Measurements from ENCODE around the gene RGS3. TPM values are rescaled to one million over a fixed set of nuclear protein-coding genes. Genes with fewer than 3 reads are reported as not detected.

RGS3 gene
- total and polyA plus RNA-seq, 2 experiments from 2014 or later = 44.5 to 48.6 TPM

DNA sequence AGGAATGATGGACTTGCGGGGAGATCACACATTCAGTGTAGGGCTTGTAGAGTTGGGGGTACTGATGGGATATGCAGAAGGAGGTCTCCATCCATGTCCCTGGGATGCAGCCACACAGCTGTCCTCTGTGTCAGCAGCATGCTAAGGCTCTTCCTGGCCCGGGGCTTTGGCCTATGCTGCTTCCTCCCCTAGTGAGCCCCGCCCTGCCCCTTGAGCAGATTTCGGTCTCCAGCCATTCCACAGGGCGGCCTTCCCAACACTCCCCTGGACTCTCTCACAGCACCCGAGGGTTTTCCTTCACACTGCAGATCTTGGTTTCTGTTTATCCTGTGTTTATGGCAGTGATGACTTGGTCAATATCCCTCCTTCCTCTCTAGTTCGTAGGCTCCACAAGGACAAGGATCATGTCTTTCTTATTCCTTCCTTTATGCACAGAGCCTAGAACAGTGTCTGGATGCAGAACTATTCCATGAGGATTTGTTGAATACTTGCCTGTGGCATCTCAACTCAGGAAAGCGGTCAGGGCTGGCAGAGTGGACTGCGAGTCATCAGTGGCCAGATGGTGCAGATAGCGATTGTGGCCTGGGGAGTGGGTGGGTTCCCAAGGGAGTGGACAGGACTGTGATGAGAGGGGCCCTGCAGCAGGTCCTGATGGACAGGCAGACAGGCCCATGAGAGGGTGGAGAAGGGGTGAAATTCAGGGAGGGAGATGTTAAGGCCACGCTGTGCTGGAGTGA lies 114.2 kb downstream of the RGS3 start:
- Histone ChIP-seq H3K36me3 (ENCODE audit: low read depth) (no peaks in the 10 kb centered on the region), H3K27me3 (replicated peaks; ENCODE audit: insufficient read depth) (no peaks in the 10 kb centered on the region), H3K79me2 (ENCODE audit: insufficient read depth) (peaks cover 49% of the 10 kb centered on the region), H4K20me1 (ENCODE audit: insufficient read depth) (no peaks in the 10 kb centered on the region), H3K9me3 (ENCODE audit: low read depth) (no peaks in the 10 kb centered on the region), H2AFZ (no peak overlapping the region), H3F3A (ENCODE audit: insufficient read depth) (peaks cover 37% of the 10 kb centered on the region), H3K27ac (peak overlapping the region; percentile 81), H3K9ac (peak overlapping the region; percentile 36; the same call in 1 of the 2 replicates), H3K4me3 (0 out of 2 replicates have a peak overlapping the region, but pooled peaks have one; percentile 5), H3K9me2 (ENCODE audit: insufficient read depth) (no peaks in the 10 kb centered on the region), H3K4me2 (ENCODE audit: unreplicated experiment) (peak overlapping the region; percentile 48), H3K4me1 (ENCODE audit: insufficient read depth) (peaks cover 65% of the 10 kb centered on the region)
- in situ Hi-C loops (cut with MboI) = no loop called here
- peak; percentile 84 for DNase-seq
- 30 to 32% methylated on average over 11 of the region's 11 CpGs for WGBS, 2 experiments (ENCODE audit: low coverage in 1 of 2, low lambda C conversion rate in 2 of 2, missing lambda C conversion rate in 2 of 2)
- TF ChIP-seq EZH2phosphoT487 (IDR thresholded peaks at IDR 0.05; ENCODE audit: insufficient read depth, low read depth) = no peak
- TF ChIP-seq EZH2 (IDR thresholded peaks at IDR 0.05; ENCODE audit: insufficient read depth, poor library complexity, severe bottlenecking) = no peak

DNA sequence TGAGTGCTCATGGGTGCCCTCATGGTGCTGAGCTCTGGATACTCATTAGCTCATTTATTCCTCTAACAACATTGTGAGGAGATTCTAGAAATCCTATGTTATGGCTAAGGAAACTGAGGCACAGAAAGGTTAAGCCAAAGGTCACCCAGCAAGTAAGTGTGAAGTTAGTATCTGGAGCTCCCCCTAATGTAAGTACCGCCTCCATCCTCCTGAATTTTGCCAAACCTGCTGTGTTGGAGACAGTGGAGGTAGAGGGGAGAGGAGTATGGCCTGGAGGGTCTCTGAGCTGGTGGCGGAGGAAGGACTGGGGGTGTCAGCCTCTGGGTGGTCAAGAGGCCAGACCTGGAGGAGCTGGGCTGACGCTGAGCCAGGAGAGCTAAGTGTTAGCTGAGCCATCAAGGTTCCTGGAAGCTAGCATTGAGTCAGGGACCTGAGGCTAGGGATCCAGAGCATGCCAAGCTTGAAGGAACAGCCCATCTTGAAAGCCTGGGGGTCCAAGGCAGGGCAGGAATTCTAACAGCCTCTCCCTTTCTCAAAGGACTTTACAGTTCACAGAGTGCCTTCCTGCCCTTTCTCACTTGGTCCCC lies 114.8 kb downstream of the RGS3 start:
- TF ChIP-seq EZH2phosphoT487 (IDR thresholded peaks at IDR 0.05; ENCODE audit: insufficient read depth, low read depth) (no peak), EZH2 (IDR thresholded peaks at IDR 0.05; ENCODE audit: insufficient read depth, poor library complexity, severe bottlenecking) (no peak)
- Histone ChIP-seq H3K4me1 (ENCODE audit: insufficient read depth) (peaks cover 65% of the 10 kb centered on the region), H3K27ac (peak overlapping the region; percentile 81), H3K9me2 (ENCODE audit: insufficient read depth) (no peaks in the 10 kb centered on the region), H3K4me2 (ENCODE audit: unreplicated experiment) (peak overlapping the region; percentile 48), H3K9ac (peak overlapping the region; percentile 36; the same call in 1 of the 2 replicates), H4K20me1 (ENCODE audit: insufficient read depth) (no peaks in the 10 kb centered on the region), H3K36me3 (ENCODE audit: low read depth) (no peaks in the 10 kb centered on the region), H3K4me3 (0 out of 2 replicates have a peak overlapping the region, but pooled peaks have one; percentile 5), H3F3A (ENCODE audit: insufficient read depth) (peaks cover 37% of the 10 kb centered on the region), H3K79me2 (ENCODE audit: insufficient read depth) (peaks cover 45% of the 10 kb centered on the region), H2AFZ (no peak overlapping the region), H3K9me3 (ENCODE audit: low read depth) (no peaks in the 10 kb centered on the region), H3K27me3 (replicated peaks; ENCODE audit: insufficient read depth) (no peaks in the 10 kb centered on the region)
- DNase-seq = peak; percentile 78
- in situ Hi-C loops (cut with MboI) = no loop called here
- WGBS, 2 experiments (ENCODE audit: low coverage in 1 of 2, low lambda C conversion rate in 2 of 2, missing lambda C conversion rate in 2 of 2) = 67 to 79% methylated on average over 3 of the region's 3 CpGs

DNA sequence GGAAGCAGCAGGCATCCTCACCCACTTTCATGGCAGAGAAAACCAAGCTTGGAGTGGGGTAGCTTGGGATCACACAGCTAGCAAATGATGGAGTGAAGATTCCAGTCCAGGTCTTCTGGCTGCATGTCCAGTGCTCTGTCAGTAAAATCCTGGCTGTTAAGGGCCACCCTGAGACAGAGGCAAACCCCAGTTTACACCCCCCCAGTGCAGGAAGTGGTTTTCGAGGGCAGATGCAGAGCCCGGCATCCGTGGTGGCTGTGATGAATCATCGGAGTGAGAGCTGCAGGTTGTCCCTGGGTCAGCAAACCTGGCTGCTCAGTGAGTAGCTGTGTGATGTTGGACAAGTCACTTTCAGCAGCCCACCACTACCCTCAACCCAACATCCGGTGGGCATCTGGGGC lies 115.4 kb downstream of the RGS3 start:
- in situ Hi-C loops (cut with MboI) = no loop called here
- Histone ChIP-seq H3K4me1 (ENCODE audit: insufficient read depth) (peaks cover 61% of the 10 kb centered on the region), H2AFZ (no peak overlapping the region), H3K27ac (peak overlapping the region; percentile 81), H3K9ac (peak overlapping the region; percentile 36; the same call in 1 of the 2 replicates), H3K79me2 (ENCODE audit: insufficient read depth) (peaks cover 40% of the 10 kb centered on the region), H3K9me3 (ENCODE audit: low read depth) (no peaks in the 10 kb centered on the region), H3K9me2 (ENCODE audit: insufficient read depth) (no peaks in the 10 kb centered on the region), H3K36me3 (ENCODE audit: low read depth) (no peaks in the 10 kb centered on the region), H3K27me3 (replicated peaks; ENCODE audit: insufficient read depth) (no peaks in the 10 kb centered on the region), H3K4me2 (ENCODE audit: unreplicated experiment) (peak overlapping the region; percentile 48), H3K4me3 (no peak overlapping the region), H3F3A (ENCODE audit: insufficient read depth) (peaks cover 37% of the 10 kb centered on the region), H4K20me1 (ENCODE audit: insufficient read depth) (no peaks in the 10 kb centered on the region)
- 0% methylated on average over 5 of the region's 5 CpGs for WGBS, 2 experiments (ENCODE audit: low coverage in 1 of 2, low lambda C conversion rate in 2 of 2, missing lambda C conversion rate in 2 of 2)
- DNase-seq = peak; percentile 96
- no peak for TF ChIP-seq EZH2 (IDR thresholded peaks at IDR 0.05; ENCODE audit: insufficient read depth, poor library complexity, severe bottlenecking)
- TF ChIP-seq EZH2phosphoT487 (IDR thresholded peaks at IDR 0.05; ENCODE audit: insufficient read depth, low read depth) = no peak

DNA sequence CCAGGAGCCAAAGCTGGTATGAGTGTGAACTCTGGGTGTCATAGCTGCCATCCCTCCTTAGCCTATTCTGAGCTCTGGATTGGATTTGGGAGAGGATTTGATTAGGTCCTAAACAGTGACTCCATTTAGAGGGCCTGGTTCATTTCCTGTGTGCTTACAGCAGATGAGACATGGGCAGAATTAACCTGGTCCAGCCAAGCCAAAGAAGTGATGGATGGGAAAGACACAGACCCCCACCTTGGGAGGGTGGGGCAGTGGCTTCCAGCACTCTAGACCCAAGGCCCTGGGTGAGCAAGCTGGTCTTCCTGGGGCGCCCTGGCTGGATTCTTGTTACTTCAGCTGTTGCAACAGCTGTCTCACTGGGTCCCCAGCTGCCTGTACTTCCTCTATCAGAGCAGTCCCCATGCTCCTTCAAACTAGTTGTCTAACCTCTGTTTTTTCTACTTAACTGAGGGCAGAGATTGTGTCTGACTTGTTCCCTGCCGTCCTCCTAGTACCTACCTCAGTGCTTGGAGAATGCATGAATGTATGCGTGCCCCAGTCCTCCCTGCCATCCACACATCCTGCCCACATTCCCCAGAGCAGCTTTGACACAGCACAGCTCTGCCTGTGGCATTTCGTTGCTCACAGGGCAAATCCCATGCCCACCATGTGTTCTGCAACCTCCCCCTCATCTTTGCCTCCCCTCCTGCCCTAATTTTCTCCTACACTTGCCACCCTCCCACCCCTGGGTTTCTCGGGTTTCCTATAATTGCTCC lies 115.9 kb downstream of the RGS3 start:
- H3K9ac ChIP-seq = no peak overlapping the region
- no peaks in the 10 kb centered on the region for H3K27me3 ChIP-seq (replicated peaks; ENCODE audit: insufficient read depth)
- H3K4me2 ChIP-seq (ENCODE audit: unreplicated experiment) = peak overlapping the region; percentile 33
- WGBS, 2 experiments (ENCODE audit: low coverage in 1 of 2, low lambda C conversion rate in 2 of 2, missing lambda C conversion rate in 2 of 2) = 76 to 81% methylated on average over 5 of the region's 5 CpGs
- no peaks in the 10 kb centered on the region for H4K20me1 ChIP-seq (ENCODE audit: insufficient read depth)
- no peak overlapping the region for H3K4me3 ChIP-seq
- no peak overlapping the region for H2AFZ ChIP-seq
- in situ Hi-C loops (cut with MboI) = loop anchor here (5.0 kb wide), 1 partner anchor 127 kb away; no protein-coding TSS in a partner anchor
- DNase-seq = peak; percentile 50
- peaks cover 36% of the 10 kb centered on the region for H3K79me2 ChIP-seq (ENCODE audit: insufficient read depth)
- peaks cover 37% of the 10 kb centered on the region for H3F3A ChIP-seq (ENCODE audit: insufficient read depth)
- H3K36me3 ChIP-seq (ENCODE audit: low read depth) = peaks cover 1% of the 10 kb centered on the region
- no peaks in the 10 kb centered on the region for H3K9me2 ChIP-seq (ENCODE audit: insufficient read depth)
- H3K4me1 ChIP-seq (ENCODE audit: insufficient read depth) = peaks cover 55% of the 10 kb centered on the region
- TF ChIP-seq EZH2phosphoT487 (IDR thresholded peaks at IDR 0.05; ENCODE audit: insufficient read depth, low read depth) (no peak), EZH2 (IDR thresholded peaks at IDR 0.05; ENCODE audit: insufficient read depth, poor library complexity, severe bottlenecking) (no peak)
- no peaks in the 10 kb centered on the region for H3K9me3 ChIP-seq (ENCODE audit: low read depth)
- H3K27ac ChIP-seq = peak overlapping the region; percentile 81

Data from GM23248 (cell line).